ENCODE data around the gene ZNF266. TPM values are rescaled to one million over a fixed set of nuclear protein-coding genes. Genes with fewer than 3 reads are reported as not detected.

ZNF266 gene
- total RNA-seq, 1 experiment from 2014 or later = 14.7 TPM

- Histone ChIP-seq H2BK120ac (ENCODE audit: low read depth, low read length, poor library complexity, severe bottlenecking) (no peak overlapping the region), H3K27me3 (ENCODE audit: insufficient read depth, low read length) (no peaks in the 10 kb centered on the region), H2BK15ac (ENCODE audit: low read depth, low read length) (no peak overlapping the region), H3K9ac (ENCODE audit: extremely low read depth, insufficient read length, low read length) (no peak overlapping the region), H4K5ac (ENCODE audit: insufficient read length, low read depth, low read length) (no peak overlapping the region), H2AFZ (ENCODE audit: low read length) (no peak overlapping the region), H3K27ac (ENCODE audit: insufficient read length, low read depth, low read length) (no peak overlapping the region), H2BK5ac (ENCODE audit: insufficient read length, low read length) (no peak overlapping the region), H3T11ph (ENCODE audit: low read length) (no peak overlapping the region), H3K14ac (ENCODE audit: insufficient read depth, low read length) (no peak overlapping the region), H3K4ac (ENCODE audit: low read depth, low read length) (no peak overlapping the region), H3K23ac (ENCODE audit: insufficient read length, low read depth, low read length) (no peak overlapping the region), H4K8ac (replicated peaks; ENCODE audit: insufficient read length, low read depth, low read length) (no peak overlapping the region), H2BK12ac (ENCODE audit: insufficient read length, low read depth, low read length) (no peak overlapping the region), H3K56ac (ENCODE audit: insufficient read length, low read depth, low read length) (no peak overlapping the region), H3K18ac (ENCODE audit: insufficient read length, low read depth, low read length) (no peak overlapping the region), H3K23me2 (ENCODE audit: insufficient read length, low read depth, low read length, poor library complexity, severe bottlenecking) (peaks cover 13% of the 10 kb centered on the region), H2BK20ac (ENCODE audit: low read depth, low read length, poor library complexity, severe bottlenecking) (no peak overlapping the region), H3K4me1 (ENCODE audit: insufficient read depth, low read length) (no peaks in the 10 kb centered on the region), H3K79me2 (ENCODE audit: insufficient read depth, low read length) (no peaks in the 10 kb centered on the region), H4K91ac (ENCODE audit: insufficient read length, low read depth, low read length) (no peak overlapping the region), H4K20me1 (ENCODE audit: control insufficient read depth, insufficient read depth, insufficient read length) (no peaks in the 10 kb centered on the region), H2AK5ac (ENCODE audit: insufficient read length, low read length) (no peak overlapping the region), H3K9me3 (ENCODE audit: control insufficient read depth, low read depth, low read length) (no peaks in the 10 kb centered on the region), H3K79me1 (ENCODE audit: insufficient read depth, low read depth, low read length, poor library complexity, severe bottlenecking) (no peaks in the 10 kb centered on the region), H3K4me2 (ENCODE audit: insufficient read depth, insufficient read length, low read length) (no peak overlapping the region)
- H3K27ac Mint-ChIP-seq = no peak overlapping the region; a peak in 1 of 7 replicates
- WGBS (ENCODE audit: extremely low coverage, insufficient read length, low lambda C conversion rate) = no CpG with 5 or more reads among the region's 7 CpGs
- no peaks in the 10 kb centered on the region for H3K27me3 Mint-ChIP-seq (ENCODE audit: low read depth)
- H3K9me3 Mint-ChIP-seq = peaks cover 9 to 12% of the 10 kb centered on the region in 2 experiments
- H3K4me1 Mint-ChIP-seq = peaks cover 15 to 19% of the 10 kb centered on the region in 2 experiments
- H3K36me3 Mint-ChIP-seq (ENCODE audit: insufficient read depth in 1 of 3, low read depth in 3 of 3) = peaks cover 32 to 56% (median 44%) of the 10 kb centered on the region in 3 experiments
- peak; percentile 82 for DNase-seq
- H3K4me3 Mint-ChIP-seq = peak overlapping the region in 1 of 2 experiments; percentile 4; a peak in 1 of 5 replicates
- TF ChIP-seq, protein P1, sequence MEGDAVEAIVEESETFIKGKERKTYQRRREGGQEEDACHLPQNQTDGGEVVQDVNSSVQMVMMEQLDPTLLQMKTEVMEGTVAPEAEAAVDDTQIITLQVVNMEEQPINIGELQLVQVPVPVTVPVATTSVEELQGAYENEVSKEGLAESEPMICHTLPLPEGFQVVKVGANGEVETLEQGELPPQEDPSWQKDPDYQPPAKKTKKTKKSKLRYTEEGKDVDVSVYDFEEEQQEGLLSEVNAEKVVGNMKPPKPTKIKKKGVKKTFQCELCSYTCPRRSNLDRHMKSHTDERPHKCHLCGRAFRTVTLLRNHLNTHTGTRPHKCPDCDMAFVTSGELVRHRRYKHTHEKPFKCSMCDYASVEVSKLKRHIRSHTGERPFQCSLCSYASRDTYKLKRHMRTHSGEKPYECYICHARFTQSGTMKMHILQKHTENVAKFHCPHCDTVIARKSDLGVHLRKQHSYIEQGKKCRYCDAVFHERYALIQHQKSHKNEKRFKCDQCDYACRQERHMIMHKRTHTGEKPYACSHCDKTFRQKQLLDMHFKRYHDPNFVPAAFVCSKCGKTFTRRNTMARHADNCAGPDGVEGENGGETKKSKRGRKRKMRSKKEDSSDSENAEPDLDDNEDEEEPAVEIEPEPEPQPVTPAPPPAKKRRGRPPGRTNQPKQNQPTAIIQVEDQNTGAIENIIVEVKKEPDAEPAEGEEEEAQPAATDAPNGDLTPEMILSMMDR (conservative IDR thresholded peaks at IDR 0.05) = peak; percentile 81
Observed at GRCh38 chr19:9431475-9431874, 3.9 kb downstream of the ZNF266 start.

Data from H9 (cell line).